HEK293 (cell line): ENCODE measurements around the gene NDUFS2.

Experiments used
- IKZF3 ChIP-seq: fragments of 450-650 bp; IDR thresholded peaks from 2 replicates; pipeline ENCODE4 v1.5.0; 2018; ENCODE audit warnings: missing biosample characterization, mild to moderate bottlenecking, missing genetic modification characterization, moderate library complexity
- ZNF366 ChIP-seq: fragments of 450-650 bp; formaldehyde crosslinking; conservative IDR thresholded peaks from 2 replicates; pipeline ENCODE4 v1.5.1; 2016; ENCODE audit warnings: missing biosample characterization, missing genetic modification characterization
- TF ChIP-seq, protein P1 (sequence below): fragments of 450-650 bp; IDR thresholded peaks from 2 replicates; pipeline ENCODE4 v1.5.1; 2018; ENCODE audit warnings: missing biosample characterization, mild to moderate bottlenecking, missing genetic modification characterization

DNA sequence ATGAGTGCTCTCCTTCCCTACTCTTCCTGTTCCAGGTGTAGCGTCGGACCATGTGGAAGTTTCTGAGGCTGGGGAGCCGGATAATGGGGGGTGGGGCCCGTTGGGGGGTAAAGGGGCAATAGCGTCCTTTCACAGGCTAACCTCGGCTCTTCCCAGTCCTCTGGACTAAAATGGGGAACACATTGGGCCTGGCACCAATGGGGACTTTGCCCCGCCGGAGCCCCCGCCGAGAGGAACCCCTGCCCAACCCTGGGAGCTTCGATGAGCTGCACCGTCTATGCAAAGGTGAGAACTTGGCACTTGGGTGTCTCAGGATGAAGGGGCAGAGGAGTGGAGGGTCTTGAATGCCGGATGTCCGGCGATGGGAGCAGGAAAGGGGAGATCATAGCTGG lies 24.1 kb downstream of the NDUFS2 start:
- TF ChIP-seq, protein P1, sequence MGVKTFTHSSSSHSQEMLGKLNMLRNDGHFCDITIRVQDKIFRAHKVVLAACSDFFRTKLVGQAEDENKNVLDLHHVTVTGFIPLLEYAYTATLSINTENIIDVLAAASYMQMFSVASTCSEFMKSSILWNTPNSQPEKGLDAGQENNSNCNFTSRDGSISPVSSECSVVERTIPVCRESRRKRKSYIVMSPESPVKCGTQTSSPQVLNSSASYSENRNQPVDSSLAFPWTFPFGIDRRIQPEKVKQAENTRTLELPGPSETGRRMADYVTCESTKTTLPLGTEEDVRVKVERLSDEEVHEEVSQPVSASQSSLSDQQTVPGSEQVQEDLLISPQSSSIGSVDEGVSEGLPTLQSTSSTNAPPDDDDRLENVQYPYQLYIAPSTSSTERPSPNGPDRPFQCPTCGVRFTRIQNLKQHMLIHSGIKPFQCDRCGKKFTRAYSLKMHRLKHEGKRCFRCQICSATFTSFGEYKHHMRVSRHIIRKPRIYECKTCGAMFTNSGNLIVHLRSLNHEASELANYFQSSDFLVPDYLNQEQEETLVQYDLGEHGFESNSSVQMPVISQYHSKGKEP (tag by site-specific recombination) = no peak
- TF ChIP-seq IKZF3 (tag by site-specific recombination) (no peak), ZNF366 (no peak)
